ENCODE measurements around the gene MDGA2. TPM values are rescaled to one million over a fixed set of nuclear protein-coding genes. Genes with fewer than 3 reads are reported as not detected.

MDGA2 gene
- total RNA-seq, 1 experiment from 2014 or later, result not detected

DNA sequence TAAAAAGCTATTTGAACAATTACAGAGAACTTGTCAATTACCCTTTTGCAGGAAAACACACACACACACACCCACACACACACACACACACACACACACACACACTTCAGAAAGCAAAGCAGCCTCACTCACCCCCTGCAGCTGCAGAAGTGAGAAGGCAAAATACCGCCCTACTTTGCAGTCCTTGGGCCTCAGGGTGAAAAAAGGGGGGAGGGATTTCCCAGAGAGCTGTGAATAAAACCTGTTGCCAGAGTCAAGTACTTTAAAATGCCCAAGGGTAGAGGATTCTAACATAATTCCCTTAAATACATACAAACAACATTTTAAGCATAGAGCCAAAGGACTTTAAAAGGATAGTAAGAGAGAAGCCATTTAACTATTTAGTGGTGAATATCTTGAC is 285.9 kb downstream of the MDGA2 start:
- CTCF ChIA-PET, result no interaction called here
- no peak for TF ChIP-seq EZH2 (IDR thresholded peaks at IDR 0.05; ENCODE audit: low read depth)
- no peak for TF ChIP-seq CTCF (conservative IDR thresholded peaks at IDR 0.05)

DNA sequence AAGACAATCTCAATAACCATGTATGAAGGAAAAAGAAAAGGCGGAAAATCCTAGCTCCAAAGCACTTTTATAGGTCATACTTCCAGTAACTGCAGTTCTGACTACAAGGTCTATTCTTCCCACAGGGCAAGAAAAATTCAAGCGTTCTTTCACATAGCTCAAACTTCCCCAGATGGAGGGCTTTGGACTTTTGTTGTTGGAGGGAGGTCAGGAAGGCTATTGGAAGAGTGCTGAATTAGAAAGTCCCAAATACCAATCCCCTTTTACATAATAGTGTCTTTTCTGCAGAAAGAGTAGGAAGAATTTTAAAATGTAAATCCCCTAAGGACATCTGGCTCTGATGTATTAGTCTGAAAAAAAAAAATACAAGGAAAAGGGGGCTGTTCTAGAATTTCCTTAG is 309.4 kb downstream of the MDGA2 start:
- no peak for DNase-seq
- no TSS peak for BruUV-seq (replicated peaks)
- intact Hi-C loops (cut with micrococcal nuclease; ENCODE audit: unreplicated experiment), result no loop called here
- ChIA-PET POLR2A (ENCODE audit: unreplicated experiment) (no interaction called here), CTCF (no interaction called here)
- TF ChIP-seq EZH2 (IDR thresholded peaks at IDR 0.05; ENCODE audit: low read depth) (no peak), CTCF (conservative IDR thresholded peaks at IDR 0.05) (no peak)
- Histone ChIP-seq H3K36me3 (ENCODE audit: low read depth) (no peaks in the 10 kb centered on the region), H3K4me2 (no peak overlapping the region), H3K27ac (no peak overlapping the region), H3K4me1 (replicated peaks; ENCODE audit: insufficient read depth) (no peaks in the 10 kb centered on the region), H3K4me3 (no peak overlapping the region), H4K20me1 (ENCODE audit: insufficient read depth) (no peaks in the 10 kb centered on the region), H3K9me3 (ENCODE audit: insufficient read depth, low read depth) (no peaks in the 10 kb centered on the region), H3K79me2 (ENCODE audit: low read depth) (no peaks in the 10 kb centered on the region), H2AFZ (no peak overlapping the region), H3F3A (ENCODE audit: insufficient read depth, low read depth) (no peaks in the 10 kb centered on the region), H3K27me3 (ENCODE audit: insufficient read depth, low read depth) (no peaks in the 10 kb centered on the region), H3K9me2 (ENCODE audit: insufficient read depth) (no peaks in the 10 kb centered on the region)

More for the DNA sequence above, 285.9 kb downstream of the MDGA2 start:
- Histone ChIP-seq H3F3A (ENCODE audit: insufficient read depth, low read depth) (no peaks in the 10 kb centered on the region), H3K4me2 (no peak overlapping the region), H3K27me3 (ENCODE audit: insufficient read depth, low read depth) (no peaks in the 10 kb centered on the region), H3K79me2 (ENCODE audit: low read depth) (no peaks in the 10 kb centered on the region), H4K20me1 (ENCODE audit: insufficient read depth) (no peaks in the 10 kb centered on the region), H3K9me3 (ENCODE audit: insufficient read depth, low read depth) (no peaks in the 10 kb centered on the region), H3K4me3 (no peak overlapping the region), H3K36me3 (ENCODE audit: low read depth) (no peaks in the 10 kb centered on the region), H3K4me1 (replicated peaks; ENCODE audit: insufficient read depth) (no peaks in the 10 kb centered on the region), H3K27ac (no peak overlapping the region), H3K9me2 (ENCODE audit: insufficient read depth) (no peaks in the 10 kb centered on the region), H2AFZ (no peak overlapping the region)
- intact Hi-C loops (cut with micrococcal nuclease; ENCODE audit: unreplicated experiment), result no loop called here
- DNase-seq, result no peak
- no TSS peak for BruUV-seq (replicated peaks)
- POLR2A ChIA-PET (ENCODE audit: unreplicated experiment), result no interaction called here

- TF ChIP-seq EZH2 (IDR thresholded peaks at IDR 0.05; ENCODE audit: low read depth), result no peak
- H3K4me2 ChIP-seq, result no peak overlapping the region
- H3K4me1 ChIP-seq (replicated peaks; ENCODE audit: insufficient read depth), result no peaks in the 10 kb centered on the region
- ChIA-PET POLR2A (ENCODE audit: unreplicated experiment) (no interaction called here), CTCF (no interaction called here)
- no peak overlapping the region for H2AFZ ChIP-seq
- no peaks in the 10 kb centered on the region for H3K9me3 ChIP-seq (ENCODE audit: insufficient read depth, low read depth)
- H3K79me2 ChIP-seq (ENCODE audit: low read depth), result no peaks in the 10 kb centered on the region
- H3F3A ChIP-seq (ENCODE audit: insufficient read depth, low read depth), result no peaks in the 10 kb centered on the region
- intact Hi-C loops (cut with micrococcal nuclease; ENCODE audit: unreplicated experiment), result no loop called here
- BruUV-seq (replicated peaks), result no TSS peak
- no peak for DNase-seq
- no peaks in the 10 kb centered on the region for H4K20me1 ChIP-seq (ENCODE audit: insufficient read depth)
- no peaks in the 10 kb centered on the region for H3K27me3 ChIP-seq (ENCODE audit: insufficient read depth, low read depth)
- H3K27ac ChIP-seq, result no peak overlapping the region
- no peak overlapping the region for H3K4me3 ChIP-seq
- H3K9me2 ChIP-seq (ENCODE audit: insufficient read depth), result no peaks in the 10 kb centered on the region
- no peaks in the 10 kb centered on the region for H3K36me3 ChIP-seq (ENCODE audit: low read depth)
Observed at GRCh38 chr14:47365233-47365632, 310.2 kb downstream of the MDGA2 start.

- ChIA-PET CTCF (no interaction called here), POLR2A (ENCODE audit: unreplicated experiment) (no interaction called here)
- Histone ChIP-seq H3K9me3 (ENCODE audit: insufficient read depth, low read depth) (no peaks in the 10 kb centered on the region), H3K4me1 (replicated peaks; ENCODE audit: insufficient read depth) (no peaks in the 10 kb centered on the region), H2AFZ (no peak overlapping the region), H3K27me3 (ENCODE audit: insufficient read depth, low read depth) (no peaks in the 10 kb centered on the region), H3K79me2 (ENCODE audit: low read depth) (no peaks in the 10 kb centered on the region), H3K9me2 (ENCODE audit: insufficient read depth) (no peaks in the 10 kb centered on the region), H3K4me2 (no peak overlapping the region), H3K36me3 (ENCODE audit: low read depth) (no peaks in the 10 kb centered on the region), H3K4me3 (no peak overlapping the region), H4K20me1 (ENCODE audit: insufficient read depth) (no peaks in the 10 kb centered on the region), H3F3A (ENCODE audit: insufficient read depth, low read depth) (no peaks in the 10 kb centered on the region), H3K27ac (no peak overlapping the region)
- no peak for DNase-seq
- BruUV-seq (replicated peaks), result no TSS peak
- TF ChIP-seq CTCF (conservative IDR thresholded peaks at IDR 0.05) (no peak), EZH2 (IDR thresholded peaks at IDR 0.05; ENCODE audit: low read depth) (no peak)
- intact Hi-C loops (cut with micrococcal nuclease; ENCODE audit: unreplicated experiment), result no loop called here
Observed at GRCh38 chr14:47353186-47353585, 322.2 kb downstream of the MDGA2 start.
